Prostate gland (tissue), 2 donors: Measurements from ENCODE around the gene DLG2. TPM values are rescaled to one million over a fixed set of nuclear protein-coding genes. Genes with fewer than 3 reads are reported as not detected.

Experiments
- DNase-seq: peaks from one replicate; pipeline ENCODE4 v3.0.0-alpha.2; 2019; ENCODE audit warnings: low spot score
- H3K27ac ChIP-seq, 2 donors: fragments of 200-600 bp; sonication (generic); 2 replicates each; pipeline ENCODE4 v1.5.1; 2017 to 2019
- H3K27me3 ChIP-seq: fragments of 200-600 bp; sonication (generic); replicated peaks from 2 replicates; pipeline ENCODE4 v1.5.1; 2019; ENCODE audit not compliant: insufficient read depth
- H3K36me3 ChIP-seq, 2 donors: fragments of 200-600 bp; sonication (generic); 1 replicate in 1 of 2; 2 replicates in 1 of 2; pipeline versions ENCODE4 v1.5.1 to v1.8.1; 2017 to 2019
- H3K4me1 ChIP-seq: fragments of 200-600 bp; sonication (generic); replicated peaks from 2 replicates; pipeline ENCODE4 v1.5.1; 2019
- H3K4me3 ChIP-seq, 2 donors: fragments of 200-600 bp; sonication (generic); 2 replicates each; pipeline ENCODE4 v1.5.1; 2017 to 2019
- H3K9me3 ChIP-seq: fragments of 200-600 bp; sonication (generic); 2 replicates; pipeline ENCODE4 v1.5.1; 2017
- CTCF ChIP-seq, 4 experiments: fragments of 200-600 bp in 2 of 4; fragments of 450-650 bp in 2 of 4; sonication (generic) in 2 of 4; IDR thresholded peaks; 1 replicate in 3 of 4; 2 replicates in 1 of 4; pipeline ENCODE4 v1.5.1; 2016 to 2019; ENCODE audit warnings: antibody characterized with exemption in 4 of 4, mild to moderate bottlenecking in 2 of 4, moderate library complexity in 2 of 4
- POLR2A ChIP-seq: fragments of 450-650 bp; IDR thresholded peaks from one replicate; pipeline ENCODE4 v1.6.1; 2016; ENCODE audit warnings: antibody characterized with exemption, mild to moderate bottlenecking
- POLR2AphosphoS5 ChIP-seq: sonication (generic); formaldehyde crosslinking; IDR thresholded peaks from one replicate; pipeline ENCODE4 v1.6.1; 2017; ENCODE audit warnings: antibody characterized with exemption
- WGBS: methylation state at CpG from one replicate; pipeline ENCODE4 v1.1.5; 2018; 5-methylcytosine and 5-hydroxymethylcytosine counted together
- intact Hi-C: fragments of 100-400 bp; cut with DNase I; formaldehyde crosslinking; loops from one replicate; pipeline ENCODE4 v1.14.2; 2022
- total RNA-seq, 2 donors: library from RNA; depleted of rRNA; stranded (reverse); fragments of >200 nt; gene quantifications; one replicate each; pipeline ENCODE4 v1.1.0, GENCODE V29; 2016

The DLG2 gene
- total RNA-seq, 2 donors from 2014 or later, result 9.8 to 16.2 TPM

DNA sequence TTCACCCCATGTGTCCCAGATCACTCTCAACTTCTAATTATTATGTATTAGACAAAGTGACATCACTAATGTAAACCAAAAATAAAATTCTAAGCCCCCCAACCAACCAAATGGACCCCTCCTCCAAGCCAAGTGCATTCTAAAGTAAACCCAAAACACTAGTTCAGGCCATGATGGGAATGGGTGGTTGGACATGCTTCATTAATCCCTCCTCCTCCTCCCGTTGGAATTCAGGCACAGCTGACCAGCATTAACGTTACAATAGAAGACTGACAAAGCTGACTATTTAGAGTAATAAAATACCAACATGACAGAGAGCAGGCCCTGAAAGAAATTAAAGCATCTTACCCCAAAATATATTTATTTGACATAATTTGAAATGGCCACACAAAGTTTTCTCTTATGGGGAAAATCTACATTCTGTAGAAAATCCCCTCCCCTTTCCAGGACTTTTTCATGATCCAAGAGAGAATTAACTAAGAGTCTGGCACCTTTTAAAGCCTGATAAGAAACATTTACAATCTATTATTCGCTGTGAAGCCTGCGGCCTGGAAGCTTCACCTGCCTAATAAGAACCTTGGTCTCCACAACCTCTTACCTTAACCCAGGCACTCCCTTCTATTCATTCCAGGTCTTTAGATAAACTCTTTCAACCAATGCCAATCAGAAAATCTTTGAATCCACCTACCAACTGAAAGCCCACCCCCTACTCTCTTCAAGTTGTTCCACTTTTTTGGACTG is 1392.5 kb downstream of the DLG2 start:
- Histone ChIP-seq H3K4me3 (no peak overlapping the region), H3K27ac (no peak overlapping the region), H3K9me3 (no peaks in the 10 kb centered on the region), H3K36me3 (no peaks in the 10 kb centered on the region), H3K4me1 (no peaks in the 10 kb centered on the region), H3K27me3 (no peaks in the 10 kb centered on the region)
- intact Hi-C loops, result no loop called here
- WGBS, result 61% methylated on average over 4 of the region's 4 CpGs
- DNase-seq, result no peak
- TF ChIP-seq POLR2AphosphoS5 (no peak), POLR2A (no peak), CTCF (IDR thresholded peaks at IDR 0.05) (no peak)

DNA sequence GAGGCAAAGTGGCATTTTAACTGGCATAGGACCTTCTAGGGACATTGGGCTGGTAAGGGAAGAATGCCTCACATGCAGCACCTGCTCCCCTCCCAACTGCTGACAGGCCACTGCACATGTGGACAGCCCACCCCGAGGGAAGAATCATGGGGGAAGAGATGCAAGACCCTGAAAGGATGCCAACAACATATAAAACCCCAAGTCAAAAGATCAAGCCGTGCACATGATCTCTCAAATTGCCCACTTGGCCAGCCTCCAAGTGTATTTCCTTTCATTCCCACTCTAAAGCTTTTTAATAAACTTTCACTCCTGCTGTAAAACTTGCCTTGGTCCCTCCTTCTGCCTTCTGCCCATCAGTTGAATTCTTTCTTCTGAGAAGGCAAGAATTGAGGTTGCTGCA is 1393.1 kb downstream of the DLG2 start:
- intact Hi-C loops, result no loop called here
- Histone ChIP-seq H3K4me1 (no peaks in the 10 kb centered on the region), H3K27me3 (no peaks in the 10 kb centered on the region), H3K27ac (no peak overlapping the region), H3K36me3 (no peaks in the 10 kb centered on the region), H3K4me3 (no peak overlapping the region), H3K9me3 (no peaks in the 10 kb centered on the region)
- TF ChIP-seq POLR2AphosphoS5 (no peak), CTCF (IDR thresholded peaks at IDR 0.05) (no peak), POLR2A (no peak)
- no peak for DNase-seq
- 12% methylated on average over 2 of the region's 2 CpGs for WGBS

- intact Hi-C loops, result no loop called here
- Histone ChIP-seq H3K36me3 (no peaks in the 10 kb centered on the region), H3K27me3 (no peaks in the 10 kb centered on the region), H3K27ac (no peak overlapping the region), H3K9me3 (no peaks in the 10 kb centered on the region), H3K4me3 (no peak overlapping the region), H3K4me1 (no peaks in the 10 kb centered on the region)
- TF ChIP-seq POLR2A (no peak), POLR2AphosphoS5 (no peak)
- no peak for DNase-seq
Measured at GRCh38 chr11:84232511-84232910, 1394.6 kb downstream of the DLG2 start.

GRCh38 chr11:84230402-84230801 is 1396.7 kb downstream of the DLG2 start:
- Histone ChIP-seq H3K9me3 (no peaks in the 10 kb centered on the region), H3K36me3 (no peaks in the 10 kb centered on the region), H3K27ac (no peak overlapping the region), H3K27me3 (no peaks in the 10 kb centered on the region), H3K4me1 (no peaks in the 10 kb centered on the region), H3K4me3 (no peak overlapping the region)
- DNase-seq, result no peak
- 89% methylated on average over 3 of the region's 3 CpGs for WGBS
- intact Hi-C loops, result no loop called here
- TF ChIP-seq POLR2AphosphoS5 (no peak), CTCF (IDR thresholded peaks at IDR 0.05) (no peak), POLR2A (no peak)

DNA sequence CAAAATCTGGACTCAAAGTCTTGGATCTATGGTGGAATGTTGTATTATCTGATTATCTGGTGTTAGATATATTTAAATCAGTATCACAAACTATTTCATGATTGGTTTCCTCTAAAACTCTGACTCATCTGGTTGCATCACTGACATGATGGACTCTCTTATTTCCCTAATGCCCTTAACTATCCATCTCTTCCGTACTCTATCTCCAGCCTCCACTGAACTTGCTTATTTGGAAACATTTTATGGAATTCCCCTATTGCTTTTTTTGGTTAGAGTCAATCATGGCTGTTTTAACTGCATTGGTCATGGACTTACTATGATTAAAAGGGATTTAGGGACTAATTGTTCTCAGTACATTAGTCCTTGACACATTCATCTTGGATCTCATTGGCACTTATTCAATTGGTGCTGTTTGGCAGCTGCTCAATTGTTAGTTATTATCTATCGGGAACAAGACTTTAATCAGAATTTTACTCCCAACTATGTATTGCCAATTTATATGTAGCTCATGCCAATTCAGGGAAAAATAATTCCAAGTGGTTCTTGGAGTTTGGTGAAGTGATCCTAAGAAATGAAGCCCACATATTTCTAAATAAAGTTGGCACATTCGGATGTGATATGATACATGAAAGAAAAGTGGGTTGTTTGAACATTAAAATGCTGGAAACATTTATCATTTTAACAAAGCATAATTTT is 1399.0 kb downstream of the DLG2 start:
- intact Hi-C loops, result no loop called here

More for the DNA sequence above, 1399.0 kb downstream of the DLG2 start:
- Histone ChIP-seq H3K4me3 (no peak overlapping the region), H3K36me3 (no peaks in the 10 kb centered on the region), H3K27me3 (no peaks in the 10 kb centered on the region), H3K4me1 (no peaks in the 10 kb centered on the region), H3K9me3 (no peaks in the 10 kb centered on the region), H3K27ac (no peak overlapping the region)
- TF ChIP-seq POLR2AphosphoS5 (no peak), CTCF (IDR thresholded peaks at IDR 0.05) (no peak), POLR2A (no peak)
- 67% methylated on average over 3 of the region's 3 CpGs for WGBS
- DNase-seq, result no peak
